Myocyte (in vitro differentiated cells): Measurements from ENCODE around the gene PTPRM. TPM values are rescaled to one million over a fixed set of nuclear protein-coding genes. Genes with fewer than 3 reads are reported as not detected.

Experiments
- DNase-seq: peaks from one replicate; pipeline ENCODE4 v3.0.0-alpha.2; 2012; ENCODE audit warnings: low read depth
- total RNA-seq: library from RNA; depleted of rRNA; stranded (reverse); fragments of >200 nt; gene quantifications from 2 replicates; pipeline ENCODE4 v1.2.3, GENCODE V29; 2014

The PTPRM gene
- total RNA-seq, 1 donor from 2014 or later, result 26.9 TPM

DNA sequence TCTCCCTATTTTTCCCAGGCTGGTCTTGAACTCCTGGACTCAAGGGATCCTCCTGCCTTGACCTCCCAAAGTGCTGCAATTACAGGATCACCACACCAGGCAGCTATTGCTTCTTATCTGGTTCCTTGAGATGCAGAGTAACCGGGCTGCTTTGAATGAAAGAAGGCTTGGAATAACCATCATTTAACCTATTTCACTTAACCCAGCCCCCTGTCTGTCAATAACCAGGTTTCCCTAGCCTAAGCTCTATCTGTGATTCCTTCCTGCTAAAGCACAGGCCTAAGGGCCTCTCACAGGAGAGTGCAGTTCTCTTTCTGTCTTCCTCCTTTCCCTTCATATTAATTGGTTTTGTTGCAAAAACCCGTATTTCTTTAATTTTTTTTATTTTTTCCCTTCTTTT is 648.6 kb downstream of the PTPRM start:
- DNase-seq, result no peak

DNA sequence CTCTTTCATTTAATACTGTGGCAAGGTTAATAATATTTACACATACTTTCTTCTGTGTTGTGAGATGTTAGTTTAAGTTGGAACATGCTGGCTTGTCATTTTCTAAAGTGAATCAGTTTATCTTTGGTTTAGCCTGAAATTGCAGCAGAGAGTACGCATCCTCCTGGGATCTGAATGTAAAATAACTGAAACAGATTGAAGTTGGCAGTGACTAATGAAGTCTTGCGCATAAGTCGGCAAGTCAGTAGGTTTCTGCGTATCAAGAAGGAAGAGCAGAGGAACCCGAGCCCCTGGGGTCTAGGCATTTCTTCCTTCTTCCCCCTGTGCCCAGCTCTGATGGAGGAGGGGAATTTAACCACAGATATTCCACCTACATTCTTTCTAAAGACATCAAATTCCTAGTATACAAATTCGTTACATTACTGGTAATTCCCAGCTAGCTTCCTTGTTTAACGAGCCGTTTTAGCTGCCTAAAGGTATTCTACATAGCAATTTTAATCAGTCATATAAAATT is 650.0 kb downstream of the PTPRM start:
- no peak for DNase-seq

- DNase-seq, result no peak
Observed at GRCh38 chr18:8218197-8218596, 651.1 kb downstream of the PTPRM start.

GRCh38 chr18:8221452-8221851 is 654.3 kb downstream of the PTPRM start:
- no peak for DNase-seq

- DNase-seq, result no peak
Observed at GRCh38 chr18:8224576-8224975, 657.5 kb downstream of the PTPRM start.

GRCh38 chr18:8229040-8229439 is 661.9 kb downstream of the PTPRM start:
- no peak for DNase-seq

- no peak for DNase-seq
Observed at GRCh38 chr18:8229787-8230186, 662.7 kb downstream of the PTPRM start.

- no peak for DNase-seq
Observed at GRCh38 chr18:8231316-8231715, 664.2 kb downstream of the PTPRM start.

GRCh38 chr18:8232791-8233190 is 665.7 kb downstream of the PTPRM start:
- no peak for DNase-seq

DNA sequence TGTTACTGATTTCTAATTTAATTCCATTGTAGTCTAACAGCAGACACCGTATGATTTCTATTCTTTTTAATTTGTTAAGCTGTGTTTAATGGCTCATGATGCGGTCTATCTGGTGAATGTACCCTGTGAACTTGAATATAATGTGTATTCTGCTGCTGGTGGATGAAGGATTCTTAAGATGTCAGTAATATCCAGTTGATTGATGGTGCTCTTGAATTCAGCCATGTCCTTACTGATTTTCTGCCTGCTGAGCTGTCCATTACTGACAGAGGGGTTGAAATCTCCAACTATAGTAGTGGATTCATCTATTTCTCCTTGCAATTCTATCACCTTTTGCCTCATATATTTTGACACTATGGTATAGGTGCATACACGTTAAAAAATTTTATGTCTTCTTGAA is 668.8 kb downstream of the PTPRM start:
- DNase-seq, result no peak

GRCh38 chr18:8238507-8238906 is 671.4 kb downstream of the PTPRM start:
- DNase-seq, result no peak

GRCh38 chr18:8241731-8242130 is 674.6 kb downstream of the PTPRM start:
- DNase-seq, result no peak

DNA sequence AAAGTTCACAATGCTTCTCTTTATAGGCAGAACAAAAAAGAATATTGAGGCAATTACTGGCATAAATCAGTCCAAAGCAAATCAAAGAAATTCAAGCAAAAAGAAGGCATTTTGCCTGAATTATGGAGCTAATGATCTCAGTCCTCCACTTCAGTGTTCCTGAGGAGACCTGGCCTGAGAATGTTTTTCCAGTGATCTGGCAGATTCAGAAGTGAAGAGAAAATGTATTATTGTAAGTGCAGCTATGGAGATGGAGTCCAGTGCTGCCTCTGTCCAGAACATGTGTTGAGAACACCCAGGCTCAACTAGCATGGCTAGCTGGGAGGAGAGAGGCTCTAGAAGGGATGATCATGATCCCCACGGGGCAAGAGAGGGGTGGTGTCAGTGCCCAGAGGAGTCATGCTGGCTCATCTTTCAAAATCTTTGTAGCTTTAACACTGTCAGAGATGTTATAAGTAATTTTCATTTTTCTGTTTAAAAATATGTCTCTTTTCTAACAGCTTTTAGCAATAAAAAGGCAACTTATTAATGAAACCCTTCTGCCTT is 675.1 kb downstream of the PTPRM start:
- DNase-seq, result peak; percentile 8

DNA sequence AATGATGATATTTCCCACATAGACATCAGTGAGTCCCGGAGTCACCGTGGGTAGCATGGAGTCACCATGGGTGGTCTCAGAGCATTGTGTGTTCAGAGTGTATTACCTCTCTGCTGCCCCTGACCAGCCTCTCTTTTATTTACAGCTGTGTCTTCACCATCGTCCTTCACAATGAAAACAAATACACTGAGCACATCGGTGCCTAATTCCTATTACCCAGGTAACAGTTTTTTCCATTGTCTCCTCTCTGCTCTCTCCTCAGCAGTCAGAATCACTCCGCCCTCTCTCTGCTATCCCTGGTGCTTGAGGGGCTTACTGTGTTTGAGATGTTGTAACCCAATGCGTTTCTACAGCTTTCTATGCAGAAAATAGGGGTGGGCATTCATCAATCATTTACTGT is 680.6 kb downstream of the PTPRM start:
- DNase-seq, result no peak

DNA sequence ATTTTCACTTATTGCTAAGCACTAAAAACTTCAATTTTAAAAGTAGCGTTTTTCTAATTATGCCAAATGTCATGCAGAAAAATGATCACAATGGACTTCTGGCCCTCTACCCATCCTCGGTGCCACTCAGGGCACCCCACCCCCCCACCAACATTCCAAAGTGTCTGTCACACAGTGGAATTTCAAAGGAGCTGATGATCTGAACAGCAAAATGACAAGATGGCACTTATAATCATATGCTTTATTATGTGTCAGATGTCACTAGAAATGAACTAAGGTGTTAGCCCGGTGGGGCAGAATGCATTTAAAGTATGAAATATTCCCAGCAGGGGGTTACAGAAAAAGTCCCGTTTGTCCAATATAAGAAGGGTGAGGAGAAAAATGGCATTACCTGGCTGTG is 681.5 kb downstream of the PTPRM start:
- no peak for DNase-seq

DNA sequence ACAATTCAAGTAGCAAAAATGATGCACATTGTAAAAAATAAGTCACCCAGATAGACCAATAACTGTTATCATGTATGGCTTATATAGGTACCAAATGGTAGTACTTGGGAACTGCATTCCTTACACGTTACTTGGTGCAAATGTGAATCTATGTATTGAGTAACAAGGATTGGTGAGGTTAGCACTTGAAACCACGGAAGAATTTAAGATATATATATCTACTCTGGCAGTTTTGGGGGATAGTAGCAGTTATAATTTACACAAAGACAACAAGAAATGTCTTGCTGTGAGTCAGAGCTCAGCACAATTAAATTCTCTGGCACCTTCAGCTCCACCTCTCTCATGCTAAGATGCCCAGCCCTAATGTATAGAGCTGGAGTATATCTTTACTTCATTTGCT is 682.7 kb downstream of the PTPRM start:
- DNase-seq, result no peak

- DNase-seq, result peak; percentile 15
Observed at GRCh38 chr18:8252371-8252770, 685.3 kb downstream of the PTPRM start.

- DNase-seq, result peak; percentile 81
Observed at GRCh38 chr18:8253944-8254343, 686.8 kb downstream of the PTPRM start.

GRCh38 chr18:8254654-8255053 is 687.5 kb downstream of the PTPRM start:
- peak; percentile 55 for DNase-seq

DNA sequence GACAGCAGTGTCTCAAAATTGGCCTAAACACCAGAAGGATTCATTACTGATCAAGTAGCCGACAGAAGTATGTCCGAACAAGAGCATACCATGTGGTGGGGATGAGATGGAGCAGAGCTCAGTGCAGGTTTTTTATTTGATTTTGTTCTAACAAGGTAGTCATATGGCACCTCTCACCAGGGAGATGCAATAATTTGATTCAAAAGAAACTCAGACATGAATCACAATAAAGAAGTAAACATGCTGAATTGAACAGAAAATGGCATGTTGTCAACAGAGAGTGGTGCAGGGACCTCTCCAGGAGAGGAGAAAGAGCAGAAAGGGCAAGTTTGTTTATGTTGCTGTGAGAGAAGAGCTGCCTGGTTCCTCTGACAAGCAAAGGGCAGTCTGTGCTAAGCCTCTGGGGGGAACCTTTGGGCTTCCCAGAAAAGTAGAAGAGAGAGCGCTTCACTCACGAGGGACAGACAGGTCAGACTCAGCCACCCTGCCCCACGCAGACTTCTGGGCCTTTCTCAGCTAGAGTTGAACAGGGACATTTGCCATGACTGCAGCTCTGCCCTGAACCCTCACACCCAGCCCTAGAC is 690.8 kb downstream of the PTPRM start:
- no peak for DNase-seq

GRCh38 chr18:8260319-8260718 is 693.2 kb downstream of the PTPRM start:
- DNase-seq, result peak; percentile 31

DNA sequence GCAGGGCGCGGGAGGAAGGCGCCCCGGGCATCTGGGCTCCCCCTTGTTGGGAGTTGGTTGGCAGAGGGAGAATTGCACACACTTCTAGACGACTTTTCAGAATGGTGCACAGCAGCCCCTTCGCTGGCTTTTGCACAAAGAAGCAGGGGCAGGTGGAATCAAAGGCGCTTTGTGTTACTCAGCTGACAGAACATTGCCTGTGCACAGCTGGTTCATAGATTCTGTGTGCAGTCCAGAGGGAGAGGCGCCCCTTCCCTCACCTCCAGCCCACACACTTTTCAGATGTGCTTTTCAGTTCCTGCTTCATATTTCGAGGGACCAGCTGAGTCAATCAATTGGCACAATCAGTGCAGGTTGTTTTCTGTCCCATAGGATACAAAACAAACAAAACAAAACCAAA is 693.7 kb downstream of the PTPRM start:
- DNase-seq, result no peak

GRCh38 chr18:8261651-8262091 is 694.6 kb downstream of the PTPRM start:
- no peak for DNase-seq
